Naive thymus-derived CD8-positive, alpha-beta T cell (primary cell): ENCODE results near the gene CPLX1. TPM values are rescaled to one million over a fixed set of nuclear protein-coding genes. Genes with fewer than 3 reads are reported as not detected.
A peak's percentile ranks its signal among the peaks of the same experiment; 100 is the strongest.

ENCODE experiments used
- ATAC-seq, 2 donors: fragments of 150-1000 bp; cut with Tn5 transposase in 1 of 2; sonication (Bioruptor Pico), chemical (Tn5 transposase) in 1 of 2; 1 replicate in 1 of 2; 2 replicates in 1 of 2; pipeline ENCODE4 v1.10.0; 2021; ENCODE audit warnings: mild to moderate bottlenecking in 2 of 2, moderate library complexity in 2 of 2
- POLR2A ChIA-PET: fragments of 350-600 bp; sonication (Branson Sonifier 250); formaldehyde crosslinking; loops from one replicate; lab custom pipeline; 2021; ENCODE audit warnings: antibody characterized with exemption; lab: Charles Lee
- DNase-seq, 10 donors: peaks; one replicate each; pipeline versions ENCODE4 v3.0.0 to v3.0.0-alpha.2; 2020 to 2022
- H3K27ac Mint-ChIP-seq, 10 donors: one replicate each; pipeline ENCODE4 v1.8.0; 2020 to 2022; ENCODE audit warnings: mild to moderate bottlenecking in 10 of 10, mixed read lengths in 10 of 10, moderate library complexity in 4 of 10, inconsistent platforms in 1 of 10
- H3K27me3 Mint-ChIP-seq, 5 donors: one replicate each; pipeline ENCODE4 v1.8.0; 2021 to 2022; ENCODE audit warnings: mixed read lengths in 5 of 5
- H3K36me3 Mint-ChIP-seq, 3 donors: one replicate each; pipeline ENCODE4 v1.8.0; 2020 to 2022; ENCODE audit warnings: mixed read lengths in 3 of 3, mild to moderate bottlenecking in 2 of 3, inconsistent platforms in 1 of 3
- H3K4me1 Mint-ChIP-seq, 4 donors: one replicate each; pipeline ENCODE4 v1.8.0; 2021 to 2022; ENCODE audit warnings: mixed read lengths in 4 of 4
- H3K4me3 Mint-ChIP-seq, 10 donors: one replicate each; pipeline ENCODE4 v1.8.0; 2020 to 2022; ENCODE audit warnings: mild to moderate bottlenecking in 10 of 10, mixed read lengths in 10 of 10, moderate library complexity in 6 of 10, inconsistent platforms in 1 of 10
- H3K9me3 Mint-ChIP-seq, 9 donors: one replicate each; pipeline ENCODE4 v1.8.0; 2020 to 2022; ENCODE audit warnings: mixed read lengths in 9 of 9, mild to moderate bottlenecking in 3 of 9, inconsistent platforms in 1 of 9, moderate library complexity in 1 of 9
- polyA plus RNA-seq, 3 donors: library from polyadenylated mRNA; unstranded; fragments of 300-500 nt; fragmentation: Illumina TruSeq; gene quantifications; one replicate each; pipeline ENCODE4 v1.2.3, GENCODE V29; 2021
- total RNA-seq, 8 experiments: library from RNA in 2 of 8; stranded (reverse) in 2 of 8; gene quantifications; one replicate each; pipeline ENCODE4 v1.2.3 and lab custom pipeline; 2021 to 2026

CPLX1 gene
- total and polyA plus RNA-seq, 5 experiments from 2014 or later: 0.29 TPM; not detected in 4

DNA sequence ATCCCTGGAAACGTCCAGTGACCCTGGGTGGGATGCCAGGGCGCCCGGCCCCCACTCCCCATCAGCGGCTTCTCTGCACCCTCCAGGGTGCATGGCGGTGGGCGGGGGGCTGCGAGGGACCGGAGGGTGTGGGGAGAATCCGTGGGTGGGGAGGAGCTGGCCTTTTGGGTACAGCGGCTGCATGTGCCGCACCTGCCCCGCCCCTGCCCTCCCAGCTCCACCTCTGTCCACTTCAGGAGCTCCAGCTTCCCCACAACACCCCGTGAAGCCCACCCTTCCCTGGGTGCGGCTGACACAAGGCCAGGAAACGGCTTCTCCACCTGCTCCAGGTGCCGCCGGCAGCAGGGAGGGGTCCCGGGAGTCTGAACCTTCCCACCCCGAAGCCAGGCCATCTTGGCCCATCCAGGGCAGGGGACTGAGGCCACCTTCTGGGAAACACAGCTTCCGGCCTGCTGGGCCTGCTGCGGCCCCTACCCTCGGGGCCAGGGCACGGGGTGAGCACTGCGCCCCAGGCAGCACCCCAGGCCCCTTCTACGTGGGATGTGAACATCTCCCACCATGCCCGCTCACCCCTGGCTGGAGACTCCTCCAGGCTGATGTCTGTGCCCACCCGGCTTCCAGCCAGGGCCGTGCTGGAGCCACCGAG, 34.6 kb downstream of the CPLX1 start:
- DNase-seq (no peak), ATAC-seq (no peak)
- H3K27me3 Mint-ChIP-seq: peaks cover 21 to 52% (median 33%) of the 10 kb centered on the region in 5 donors
- H3K4me1 Mint-ChIP-seq: peaks cover 16 to 30% (median 30%) of the 10 kb centered on the region in 4 donors
- no peaks in the 10 kb centered on the region for H3K36me3 Mint-ChIP-seq
- no peak overlapping the region for H3K27ac Mint-ChIP-seq
- POLR2A ChIA-PET: no interaction called here
- H3K9me3 Mint-ChIP-seq: no peaks in the 10 kb centered on the region
- no peak overlapping the region for H3K4me3 Mint-ChIP-seq

- POLR2A ChIA-PET: no interaction called here
- peaks cover 16 to 32% (median 27%) of the 10 kb centered on the region in 4 donors for H3K4me1 Mint-ChIP-seq
Observed at GRCh38 chr4:790466-790820, 35.5 kb downstream of the CPLX1 start.

DNA sequence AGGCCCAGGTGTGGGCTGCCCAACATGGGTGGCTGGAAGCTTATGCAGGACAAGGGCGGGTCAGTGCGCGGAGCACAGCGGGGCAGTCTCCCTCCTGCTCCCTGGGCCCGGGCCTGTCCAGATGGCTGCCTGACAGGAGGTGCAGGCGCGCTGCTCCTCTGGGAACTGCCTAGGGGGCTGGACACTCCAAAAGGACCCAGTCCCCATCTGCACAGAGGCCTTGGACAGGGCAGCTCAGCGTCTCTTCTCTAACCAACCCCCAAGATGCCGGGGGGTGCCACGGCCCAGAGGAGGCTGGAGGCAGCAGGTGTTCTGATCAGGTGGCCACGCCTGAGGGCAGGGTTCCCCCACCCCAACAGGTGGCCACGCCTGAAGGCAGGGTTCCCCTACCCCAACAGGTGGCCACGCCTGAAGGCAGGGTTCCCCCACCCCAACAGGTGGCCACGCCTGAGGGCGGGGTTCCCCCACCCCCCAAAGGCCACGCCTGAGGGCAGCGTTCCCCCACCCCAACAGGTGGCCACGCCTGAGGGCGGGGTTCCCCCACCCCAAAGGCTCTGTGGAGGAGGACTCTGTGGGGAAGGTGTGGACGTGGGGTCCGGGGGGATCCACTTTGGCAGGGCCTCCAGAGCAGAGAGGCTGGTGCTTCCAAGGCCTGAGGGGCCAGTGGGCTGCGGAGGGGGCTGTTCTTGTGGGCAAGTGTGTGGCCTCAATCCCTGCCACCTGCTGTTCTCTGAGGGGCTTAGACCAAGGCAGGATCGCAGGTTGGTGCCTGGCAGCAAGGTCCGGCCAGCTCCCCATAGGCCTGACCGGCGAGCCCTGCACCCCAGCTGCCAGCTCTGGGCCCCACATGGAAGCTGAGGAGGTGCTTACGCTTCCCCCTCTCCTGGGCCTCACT, 36.1 kb downstream of the CPLX1 start:
- DNase-seq: no peak
- H3K27me3 Mint-ChIP-seq: peaks cover 25 to 58% (median 37%) of the 10 kb centered on the region in 5 donors
- no peak overlapping the region for H3K4me3 Mint-ChIP-seq
- H3K4me1 Mint-ChIP-seq: peaks cover 16 to 36% (median 29%) of the 10 kb centered on the region in 4 donors
- ATAC-seq: no peak
- H3K9me3 Mint-ChIP-seq: no peaks in the 10 kb centered on the region
- POLR2A ChIA-PET: no interaction called here
- no peak overlapping the region for H3K27ac Mint-ChIP-seq
- H3K36me3 Mint-ChIP-seq: peaks cover 0 to 2% (median 0%) of the 10 kb centered on the region in 3 donors

More at GRCh38 chr4:790466-790820, 35.5 kb downstream of the CPLX1 start:
- no peak for DNase-seq
- peak overlapping the region in 1 of 10 donors; percentile 7 for H3K27ac Mint-ChIP-seq
- peaks cover 21 to 54% (median 33%) of the 10 kb centered on the region in 5 donors for H3K27me3 Mint-ChIP-seq
- H3K36me3 Mint-ChIP-seq: no peaks in the 10 kb centered on the region
- no peak for ATAC-seq
- H3K4me3 Mint-ChIP-seq: peak overlapping the region in 2 of 10 donors; percentile 50 to 54
- no peaks in the 10 kb centered on the region for H3K9me3 Mint-ChIP-seq

DNA sequence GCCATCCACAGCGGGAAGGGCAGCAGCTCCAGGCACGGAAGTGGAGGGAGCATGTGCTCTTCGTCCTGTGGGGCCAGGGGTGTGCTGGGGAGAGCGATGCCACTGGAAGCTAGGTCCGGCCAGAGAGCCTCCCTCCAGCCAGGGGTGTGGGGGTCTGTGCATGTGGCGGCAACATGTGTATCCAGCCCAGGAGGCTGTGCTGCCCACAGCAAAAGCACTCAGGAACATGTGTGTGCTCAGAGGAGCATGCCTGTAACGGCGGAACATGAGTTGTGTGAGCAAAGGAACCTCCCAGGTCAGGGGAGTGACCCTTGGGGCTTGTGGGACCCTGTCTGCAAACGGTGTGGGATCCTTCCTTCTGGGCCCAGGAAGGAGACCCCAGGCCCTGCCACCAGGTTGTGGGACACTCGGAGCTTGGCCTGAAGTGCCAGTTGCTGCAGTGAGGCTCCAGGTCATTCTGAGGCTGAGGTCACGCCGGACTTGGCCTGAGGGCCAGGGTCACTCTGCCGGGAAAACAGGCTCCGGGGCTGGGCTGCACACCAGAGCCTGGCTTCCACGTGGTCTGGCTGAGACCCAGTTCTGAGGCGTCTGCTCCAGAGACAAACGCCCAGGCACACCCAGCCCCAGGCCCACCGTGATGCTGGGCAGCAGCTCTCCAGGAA, 37.2 kb downstream of the CPLX1 start:
- POLR2A ChIA-PET: no interaction called here
- H3K9me3 Mint-ChIP-seq: no peaks in the 10 kb centered on the region
- H3K36me3 Mint-ChIP-seq: peaks cover 0 to 2% (median 0%) of the 10 kb centered on the region in 3 donors
- H3K27me3 Mint-ChIP-seq: peaks cover 19 to 58% (median 35%) of the 10 kb centered on the region in 5 donors
- DNase-seq (no peak), ATAC-seq (no peak)
- H3K4me1 Mint-ChIP-seq: peaks cover 16 to 32% (median 23%) of the 10 kb centered on the region in 4 donors
- no peak overlapping the region for H3K27ac Mint-ChIP-seq
- H3K4me3 Mint-ChIP-seq: no peak overlapping the region

GRCh38 chr4:788006-788635, 37.8 kb downstream of the CPLX1 start:
- no peak overlapping the region for H3K27ac Mint-ChIP-seq
- POLR2A ChIA-PET: no interaction called here

GRCh38 chr4:787561-787981, 38.4 kb downstream of the CPLX1 start:
- POLR2A ChIA-PET: no interaction called here
- Mint-ChIP-seq H3K27ac (no peak overlapping the region), H3K27me3 (peaks cover 13 to 50% (median 27%) of the 10 kb centered on the region in 5 donors), H3K4me1 (peaks cover 11 to 27% (median 22%) of the 10 kb centered on the region in 4 donors), H3K9me3 (no peaks in the 10 kb centered on the region), H3K36me3 (peaks cover 0 to 2% (median 0%) of the 10 kb centered on the region in 3 donors), H3K4me3 (peak overlapping the region in 9 of 10 donors; percentile 40 to 77 (median 54))
- DNase-seq (no peak), ATAC-seq (no peak)

More at GRCh38 chr4:788006-788635, 37.8 kb downstream of the CPLX1 start:
- ATAC-seq: no peak
- Mint-ChIP-seq H3K9me3 (no peaks in the 10 kb centered on the region), H3K27me3 (peaks cover 17 to 56% (median 32%) of the 10 kb centered on the region in 5 donors), H3K4me3 (no peak overlapping the region), H3K36me3 (peaks cover 0 to 2% (median 0%) of the 10 kb centered on the region in 3 donors), H3K4me1 (peaks cover 16 to 28% (median 25%) of the 10 kb centered on the region in 4 donors)
- DNase-seq: no peak

DNA sequence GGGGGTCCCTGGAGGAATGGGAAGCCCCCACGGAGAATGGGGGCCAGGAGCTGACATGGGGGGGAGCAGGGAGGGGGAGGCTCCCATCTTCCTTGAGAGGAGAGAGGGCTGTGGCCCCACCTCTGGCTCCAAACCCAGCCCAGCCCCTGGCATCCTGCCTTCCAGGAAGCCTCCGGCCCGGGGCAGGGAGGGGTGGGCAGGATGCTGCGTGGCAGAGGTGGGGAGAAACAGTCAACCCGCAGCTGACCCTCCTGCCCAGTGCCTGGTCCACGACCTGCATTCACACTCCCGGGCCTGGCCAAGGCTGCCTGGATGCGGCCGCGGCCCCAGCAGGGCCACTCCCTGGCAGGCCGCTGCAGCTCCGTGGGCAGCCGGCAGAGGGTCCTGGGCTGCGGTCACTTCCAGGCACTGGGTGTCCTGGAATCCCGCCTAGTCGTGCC, 39.0 kb downstream of the CPLX1 start:
- Mint-ChIP-seq H3K27ac (no peak overlapping the region), H3K4me1 (peaks cover 13 to 31% (median 24%) of the 10 kb centered on the region in 4 donors), H3K4me3 (peak overlapping the region in 4 of 10 donors; percentile 54 to 76 (median 62)), H3K9me3 (no peaks in the 10 kb centered on the region), H3K27me3 (peaks cover 13 to 48% (median 26%) of the 10 kb centered on the region in 5 donors), H3K36me3 (peaks cover 0 to 2% (median 0%) of the 10 kb centered on the region in 3 donors)
- ATAC-seq: no peak
- DNase-seq: no peak
- POLR2A ChIA-PET: no interaction called here

DNA sequence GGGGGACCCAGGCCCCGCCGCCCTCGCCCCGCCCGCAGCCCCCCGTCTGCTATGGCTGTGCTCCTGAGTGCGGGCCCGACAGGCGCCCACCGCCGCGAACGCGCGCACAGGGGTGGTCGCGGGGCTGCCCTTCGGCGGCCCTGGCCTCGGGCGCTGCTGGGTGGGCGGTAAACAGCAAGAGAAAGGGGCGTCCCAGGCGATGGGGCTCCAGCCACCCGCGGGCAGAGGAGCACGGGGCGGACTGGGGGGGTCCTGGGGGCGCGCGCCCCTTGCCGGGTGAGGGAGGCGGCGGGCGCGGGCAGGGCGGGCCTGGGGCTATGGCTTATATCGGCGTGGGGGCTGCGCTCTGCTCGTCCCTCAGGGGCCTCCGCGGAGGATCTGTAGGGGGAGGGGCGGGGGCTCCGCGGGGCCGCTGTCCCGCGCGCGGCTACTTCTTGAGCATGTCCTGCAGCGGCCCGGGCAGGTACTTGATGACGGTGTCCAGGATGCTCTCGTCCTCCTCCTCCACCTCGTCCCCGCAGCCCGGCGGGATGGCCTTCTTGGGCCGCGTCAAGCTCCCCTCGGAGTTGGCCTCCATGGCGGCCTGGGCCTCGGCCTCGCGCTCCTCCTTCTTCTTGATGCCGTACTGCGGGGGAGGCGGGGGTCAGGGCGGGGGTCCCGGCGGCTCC, 39.7 kb downstream of the CPLX1 start:
- POLR2A ChIA-PET: no interaction called here

GRCh38 chr4:785332-786073, 40.4 kb downstream of the CPLX1 start:
- peaks cover 10 to 45% (median 21%) of the 10 kb centered on the region in 5 donors for H3K27me3 Mint-ChIP-seq
- ATAC-seq (no peak), DNase-seq (no peak)
- H3K36me3 Mint-ChIP-seq: peaks cover 0 to 2% (median 0%) of the 10 kb centered on the region in 3 donors
- H3K9me3 Mint-ChIP-seq: no peaks in the 10 kb centered on the region
- H3K4me1 Mint-ChIP-seq: peaks cover 10 to 35% (median 27%) of the 10 kb centered on the region in 4 donors
- POLR2A ChIA-PET: no interaction called here
- peak overlapping the region in 1 of 10 donors; percentile 46 for H3K27ac Mint-ChIP-seq
- H3K4me3 Mint-ChIP-seq: peak overlapping the region in 9 of 10 donors; percentile 50 to 83 (median 64)

More for the DNA sequence above, 39.7 kb downstream of the CPLX1 start:
- peak overlapping the region in 4 of 10 donors; percentile 11 to 69 (median 44) for H3K4me3 Mint-ChIP-seq
- ATAC-seq: no peak
- no peak overlapping the region for H3K27ac Mint-ChIP-seq
- peaks cover 0 to 2% (median 0%) of the 10 kb centered on the region in 3 donors for H3K36me3 Mint-ChIP-seq
- no peaks in the 10 kb centered on the region for H3K9me3 Mint-ChIP-seq
- H3K4me1 Mint-ChIP-seq: peaks cover 13 to 32% (median 26%) of the 10 kb centered on the region in 4 donors
- DNase-seq: no peak
- H3K27me3 Mint-ChIP-seq: peaks cover 13 to 50% (median 26%) of the 10 kb centered on the region in 5 donors

DNA sequence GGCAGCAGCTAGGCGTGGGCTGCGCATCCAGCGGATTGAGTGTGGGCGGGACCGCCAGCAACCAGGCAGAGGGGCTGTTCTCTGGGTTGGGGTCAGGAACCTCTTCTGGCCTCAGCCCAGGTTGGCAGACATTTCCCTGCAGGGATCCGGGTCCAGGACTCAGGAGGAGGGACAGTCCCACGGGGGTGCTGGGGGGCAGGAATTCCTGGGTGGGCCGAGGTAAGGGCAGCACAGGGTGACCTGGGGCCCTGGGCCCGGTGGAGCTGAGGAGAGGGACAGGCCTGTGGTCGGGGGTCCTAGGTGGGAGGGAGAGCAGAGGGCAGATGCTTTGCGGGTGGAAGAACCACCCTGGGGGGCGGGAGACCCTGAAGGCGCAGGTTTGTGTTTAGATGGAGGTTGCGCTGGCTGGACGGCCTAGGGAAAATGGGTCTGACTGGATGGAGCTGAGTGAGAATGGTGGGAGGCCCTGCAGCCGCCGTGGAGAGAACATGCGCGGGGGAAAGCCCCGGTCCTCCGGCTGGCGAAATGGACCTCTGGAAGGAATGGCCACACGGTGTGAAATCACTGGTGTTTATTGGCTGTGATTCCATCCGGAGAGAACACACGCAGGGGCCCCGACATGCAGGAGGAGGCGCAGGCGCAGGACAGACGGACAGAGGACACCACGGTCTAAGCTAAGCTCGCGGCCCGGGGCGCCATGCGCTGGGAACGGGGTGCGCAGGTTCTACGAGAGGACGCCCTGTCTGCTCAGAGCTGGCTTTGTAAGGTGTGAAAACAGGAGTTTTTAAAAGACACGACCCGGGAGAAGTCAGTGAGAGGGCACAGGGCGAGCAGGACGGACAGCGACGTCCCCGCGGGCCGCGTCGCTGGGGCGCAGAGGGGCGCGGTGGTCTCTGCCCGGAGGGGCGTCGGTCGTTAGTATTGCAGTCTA, 41.3 kb downstream of the CPLX1 start:
- Mint-ChIP-seq H3K36me3 (peaks cover 0 to 7% (median 1%) of the 10 kb centered on the region in 3 donors), H3K9me3 (no peaks in the 10 kb centered on the region), H3K4me3 (peak overlapping the region in 9 of 10 donors; percentile 11 to 83 (median 60)), H3K27me3 (peaks cover 9 to 41% (median 19%) of the 10 kb centered on the region in 5 donors), H3K4me1 (peaks cover 9 to 44% (median 35%) of the 10 kb centered on the region in 4 donors), H3K27ac (peak overlapping the region in 2 of 10 donors; percentile 17 to 46)
- POLR2A ChIA-PET: interaction anchor here (0.5 kb wide), 1 partner anchor 140 kb away, joined by 3 read pairs; no protein-coding TSS in a partner anchor
- no peak for DNase-seq
- no peak for ATAC-seq
